Measurements from ENCODE around the gene TNFSF18.

DNA sequence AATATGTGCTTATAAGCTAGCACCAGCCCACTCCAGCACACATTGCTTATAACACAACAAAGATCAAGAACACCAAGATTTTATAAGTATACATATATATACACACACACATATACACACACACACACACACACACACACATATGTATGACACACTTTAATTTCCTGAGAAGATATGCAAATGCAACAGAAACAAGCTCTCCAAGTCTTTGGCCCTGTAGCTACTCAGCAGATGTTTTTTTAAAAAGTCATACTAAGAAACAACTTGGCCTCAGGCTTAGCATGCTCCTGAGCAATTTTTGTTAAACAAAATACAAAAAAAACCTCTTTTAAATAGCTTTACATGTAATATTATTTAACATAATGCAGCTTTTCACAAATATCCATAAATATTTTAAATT, 11.1 kb downstream of the TNFSF18 start:
- TF ChIP-seq, protein P1, sequence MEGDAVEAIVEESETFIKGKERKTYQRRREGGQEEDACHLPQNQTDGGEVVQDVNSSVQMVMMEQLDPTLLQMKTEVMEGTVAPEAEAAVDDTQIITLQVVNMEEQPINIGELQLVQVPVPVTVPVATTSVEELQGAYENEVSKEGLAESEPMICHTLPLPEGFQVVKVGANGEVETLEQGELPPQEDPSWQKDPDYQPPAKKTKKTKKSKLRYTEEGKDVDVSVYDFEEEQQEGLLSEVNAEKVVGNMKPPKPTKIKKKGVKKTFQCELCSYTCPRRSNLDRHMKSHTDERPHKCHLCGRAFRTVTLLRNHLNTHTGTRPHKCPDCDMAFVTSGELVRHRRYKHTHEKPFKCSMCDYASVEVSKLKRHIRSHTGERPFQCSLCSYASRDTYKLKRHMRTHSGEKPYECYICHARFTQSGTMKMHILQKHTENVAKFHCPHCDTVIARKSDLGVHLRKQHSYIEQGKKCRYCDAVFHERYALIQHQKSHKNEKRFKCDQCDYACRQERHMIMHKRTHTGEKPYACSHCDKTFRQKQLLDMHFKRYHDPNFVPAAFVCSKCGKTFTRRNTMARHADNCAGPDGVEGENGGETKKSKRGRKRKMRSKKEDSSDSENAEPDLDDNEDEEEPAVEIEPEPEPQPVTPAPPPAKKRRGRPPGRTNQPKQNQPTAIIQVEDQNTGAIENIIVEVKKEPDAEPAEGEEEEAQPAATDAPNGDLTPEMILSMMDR (IDR thresholded peaks at IDR 0.05), result no peak
- TF ChIP-seq POLR2A (IDR thresholded peaks at IDR 0.05), result no peak
